ENCODE results near the gene ADD3.

- no peak for TF ChIP-seq ZNF281 (CRISPR knock-in tag; IDR thresholded peaks at IDR 0.05)
- no peak for TF ChIP-seq CTCF (IDR thresholded peaks at IDR 0.05)
Measured at GRCh38 chr10:109971634-109972033, 36.1 kb upstream of the ADD3 start.

All from WTC11 (cell line).